HG02759 (cell line): ENCODE data around the gene PPP1CC.
"Not testable (repeated sequence)": the region's sequence is repeated elsewhere in the genome, so short reads cannot be mapped to it uniquely, and the experiment has no call there.

Experiments used
- ATAC-seq: cut with Tn5 transposase; IDR thresholded peaks from one replicate; pipeline ENCODE4 v1.9.1; 2021; ENCODE audit warnings: mild to moderate bottlenecking, moderate library complexity; ENCODE audit not compliant: unreplicated experiment

The PPP1CC gene

GRCh38 chr12:110756611-110757010 is 13.9 kb upstream of the PPP1CC start:
- no peak for ATAC-seq

GRCh38 chr12:110754101-110754793 is 11.6 kb upstream of the PPP1CC start:
- no peak for ATAC-seq

- ATAC-seq, result no peak
These were observed 8.2 kb upstream of the PPP1CC start for GRCh38 chr12:110750784-110751461.

GRCh38 chr12:110746550-110746949 is 3.9 kb upstream of the PPP1CC start:
- ATAC-seq, result no peak

GRCh38 chr12:110745542-110746284 is 3.0 kb upstream of the PPP1CC start:
- no peak for ATAC-seq

GRCh38 chr12:110744601-110745264 is 2.0 kb upstream of the PPP1CC start:
- ATAC-seq, result no peak

GRCh38 chr12:110744151-110744571 is 1.5 kb upstream of the PPP1CC start:
- ATAC-seq, result no peak

- no peak for ATAC-seq
These were observed 941 bp upstream of the PPP1CC start for GRCh38 chr12:110743571-110744093.

GRCh38 chr12:110742096-110742717 is 484 bp downstream of the PPP1CC start:
- peak; percentile 11 for ATAC-seq

- ATAC-seq, result no peak
These were observed 1.2 kb downstream of the PPP1CC start for GRCh38 chr12:110741341-110742095.

GRCh38 chr12:110739894-110740293 is 2.8 kb downstream of the PPP1CC start:
- no peak for ATAC-seq

GRCh38 chr12:110739488-110739887 is 3.2 kb downstream of the PPP1CC start:
- ATAC-seq, result no peak

GRCh38 chr12:110737532-110737931 is 5.2 kb downstream of the PPP1CC start:
- ATAC-seq, result no peak

- ATAC-seq, result not testable (repeated sequence)
These were observed 5.7 kb downstream of the PPP1CC start for GRCh38 chr12:110737016-110737415.

GRCh38 chr12:110733900-110734299 is 8.8 kb downstream of the PPP1CC start:
- no peak for ATAC-seq

- no peak for ATAC-seq
These were observed 9.5 kb downstream of the PPP1CC start for GRCh38 chr12:110733089-110733715.

- no peak for ATAC-seq
These were observed 10.1 kb downstream of the PPP1CC start for GRCh38 chr12:110732572-110732971.

- ATAC-seq, result no peak
These were observed 11.2 kb downstream of the PPP1CC start for GRCh38 chr12:110731479-110731878.

GRCh38 chr12:110728628-110729027 is 14.1 kb downstream of the PPP1CC start:
- ATAC-seq, result no peak
